B cell (primary cell): ENCODE data around the gene SPG7. TPM values are rescaled to one million over a fixed set of nuclear protein-coding genes. Genes with fewer than 3 reads are reported as not detected.

Experiments used
- ATAC-seq: fragments of 200-7000 bp; cut with Tn5 transposase; one replicate; pipeline ENCODE4 v1.10.0; 2021; ENCODE audit warnings: low read depth, mild to moderate bottlenecking, moderate number of reproducible peaks, moderate library complexity
- CTCF ChIA-PET: fragments of 350-600 bp; sonication (Branson Sonifier 250); formaldehyde crosslinking; loops from one replicate; lab custom pipeline; 2021; ENCODE audit warnings: antibody characterized with exemption, inconsistent platforms; lab: Charles Lee
- POLR2A ChIA-PET: fragments of 350-600 bp; sonication (Branson Sonifier 250); formaldehyde crosslinking; loops from one replicate; lab custom pipeline; 2021; ENCODE audit warnings: antibody characterized with exemption; lab: Charles Lee
- DNase-seq: peaks from one replicate; pipeline ENCODE4 v3.0.0; 2013
- H2AFZ ChIP-seq: 2 replicates; pipeline ENCODE4 v1.6.1; 2012; ENCODE audit warnings: mild to moderate bottlenecking, low read depth, low read length; ENCODE audit not compliant: insufficient read depth, poor library complexity, severe bottlenecking
- H3K27ac ChIP-seq, 2 donors: 1 replicate in 1 of 2; 2 replicates in 1 of 2; pipeline ENCODE4 v1.5.1; 2012 to 2013; ENCODE audit warnings: low read length in 2 of 2, mild to moderate bottlenecking in 2 of 2, moderate library complexity in 1 of 2
- H3K27me3 ChIP-seq, 4 experiments: fragments of 200-600 bp in 1 of 4; sonication (generic) in 1 of 4; replicated peaks in 1 of 4; 1 replicate in 2 of 4; 2 replicates in 2 of 4; pipeline versions ENCODE4 v1.6.1 to v1.7.0; 2013 to 2016; ENCODE audit warnings: low read length in 3 of 4, mild to moderate bottlenecking in 2 of 4, mixed read lengths in 1 of 4, moderate library complexity in 1 of 4; ENCODE audit not compliant: insufficient read depth in 4 of 4, control insufficient read depth in 3 of 4; ENCODE audit errors: control extremely low read depth in 1 of 4
- H3K36me3 ChIP-seq, 2 experiments: replicated peaks in 1 of 2; 1 replicate in 1 of 2; 2 replicates in 1 of 2; pipeline versions ENCODE4 v1.6.1 to v1.7.1; 2013; ENCODE audit warnings: low read length in 1 of 2; ENCODE audit not compliant: insufficient read depth in 2 of 2, control insufficient read depth in 1 of 2; ENCODE audit errors: control extremely low read depth in 1 of 2, extremely low read depth in 1 of 2
- H3K4me1 ChIP-seq, 2 donors: fragments of 200-600 bp in 1 of 2; sonication (generic) in 1 of 2; 1 replicate in 1 of 2; 2 replicates in 1 of 2; pipeline versions ENCODE4 v1.5.1 to v1.6.1; 2013 to 2017; ENCODE audit warnings: low read length in 2 of 2; ENCODE audit not compliant: control insufficient read depth in 2 of 2, insufficient read depth in 2 of 2
- H3K4me2 ChIP-seq: replicated peaks from 2 replicates; pipeline ENCODE3; 2012; ENCODE audit warnings: mild to moderate bottlenecking, low read depth, low read length; ENCODE audit not compliant: poor library complexity, severe bottlenecking
- H3K4me3 ChIP-seq, 5 experiments: fragments of 200-600 bp in 1 of 5; sonication (generic) in 1 of 5; 1 replicate in 3 of 5; 2 replicates in 2 of 5; pipeline versions ENCODE4 v1.5.1 to v1.7.0; 2011 to 2016; ENCODE audit warnings: low read length in 4 of 5, mild to moderate bottlenecking in 4 of 5, low read depth in 2 of 5, control low read depth in 1 of 5, moderate library complexity in 1 of 5; ENCODE audit not compliant: insufficient read depth in 1 of 5; ENCODE audit errors: control extremely low read depth in 1 of 5, extremely low read depth in 1 of 5
- H3K79me2 ChIP-seq: fragments of 200-600 bp; sonication (generic); one replicate; pipeline ENCODE4 v1.6.0; 2016; ENCODE audit warnings: low read length; ENCODE audit not compliant: control insufficient read depth, insufficient read depth
- H3K9ac ChIP-seq: fragments of 200-600 bp; sonication (generic); 2 replicates; pipeline ENCODE4 v1.6.1; 2017; ENCODE audit warnings: mild to moderate bottlenecking, low read length, moderate library complexity
- H3K9me3 ChIP-seq, 3 donors: one replicate each; pipeline versions ENCODE4 v1.6.1 to v1.7.1; 2013; ENCODE audit warnings: low read length in 2 of 3; ENCODE audit not compliant: control insufficient read depth in 2 of 3, insufficient read depth in 1 of 3; ENCODE audit errors: control extremely low read depth in 1 of 3
- H4K20me1 ChIP-seq: 2 replicates; pipeline ENCODE4 v1.6.0; 2012; ENCODE audit warnings: mild to moderate bottlenecking, low read length; ENCODE audit not compliant: insufficient read depth, control insufficient read depth, poor library complexity, severe bottlenecking
- H3K27ac Mint-ChIP-seq: one replicate; pipeline ENCODE4 v1.8.0; 2021; ENCODE audit warnings: mixed read lengths
- H3K27me3 Mint-ChIP-seq: one replicate; pipeline ENCODE4 v1.8.0; 2021; ENCODE audit warnings: mixed read lengths
- H3K4me1 Mint-ChIP-seq: one replicate; pipeline ENCODE4 v1.8.0; 2021; ENCODE audit warnings: mixed read lengths
- H3K4me3 Mint-ChIP-seq: one replicate; pipeline ENCODE4 v1.8.0; 2021; ENCODE audit warnings: mixed read lengths
- H3K9me3 Mint-ChIP-seq: one replicate; pipeline ENCODE4 v1.8.0; 2022; ENCODE audit warnings: mixed read lengths; ENCODE audit not compliant: insufficient read depth
- EZH2 ChIP-seq: IDR thresholded peaks from 2 replicates; pipeline ENCODE4 v1.6.1; 2012; ENCODE audit warnings: borderline replicate concordance, low read depth, mild to moderate bottlenecking, moderate library complexity, low read length; ENCODE audit not compliant: insufficient read depth, poor library complexity, severe bottlenecking
- WGBS: methylation state at CpG from one replicate; pipeline ENCODE4 v1.1.5; 2013; ENCODE audit warnings: missing lambda C conversion rate; ENCODE audit not compliant: insufficient coverage; 5-methylcytosine and 5-hydroxymethylcytosine counted together
- intact Hi-C: fragments of 100-400 bp; cut with micrococcal nuclease; formaldehyde crosslinking; loops from one replicate; pipeline ENCODE4 v1.10.0; 2022
- polyA plus RNA-seq: library from polyadenylated mRNA; depleted of rRNA; stranded (reverse); fragments of >200 nt; gene quantifications from 2 replicates; pipeline ENCODE4 v1.2.3, GENCODE V29; 2012
- total RNA-seq, 2 donors: library from RNA; stranded (reverse); fragments of 120-200 nt in 1 of 2; gene quantifications; 1 replicate in 1 of 2; 2 replicates in 1 of 2; pipeline versions ENCODE4 v1.2.3 to v1.2.4, GENCODE V29; 2013 to 2022
- TF ChIP-seq, protein P1 (sequence below): fragments of 200-600 bp; IDR thresholded peaks from one replicate; pipeline ENCODE4 v1.8.0; 2022; ENCODE audit warnings: antibody characterized with exemption, mild to moderate bottlenecking

SPG7 gene
- total and polyA plus RNA-seq, 2 donors (not counting 1 experiment from before 2014, with no cell fraction given) = 146 to 157 TPM

DNA sequence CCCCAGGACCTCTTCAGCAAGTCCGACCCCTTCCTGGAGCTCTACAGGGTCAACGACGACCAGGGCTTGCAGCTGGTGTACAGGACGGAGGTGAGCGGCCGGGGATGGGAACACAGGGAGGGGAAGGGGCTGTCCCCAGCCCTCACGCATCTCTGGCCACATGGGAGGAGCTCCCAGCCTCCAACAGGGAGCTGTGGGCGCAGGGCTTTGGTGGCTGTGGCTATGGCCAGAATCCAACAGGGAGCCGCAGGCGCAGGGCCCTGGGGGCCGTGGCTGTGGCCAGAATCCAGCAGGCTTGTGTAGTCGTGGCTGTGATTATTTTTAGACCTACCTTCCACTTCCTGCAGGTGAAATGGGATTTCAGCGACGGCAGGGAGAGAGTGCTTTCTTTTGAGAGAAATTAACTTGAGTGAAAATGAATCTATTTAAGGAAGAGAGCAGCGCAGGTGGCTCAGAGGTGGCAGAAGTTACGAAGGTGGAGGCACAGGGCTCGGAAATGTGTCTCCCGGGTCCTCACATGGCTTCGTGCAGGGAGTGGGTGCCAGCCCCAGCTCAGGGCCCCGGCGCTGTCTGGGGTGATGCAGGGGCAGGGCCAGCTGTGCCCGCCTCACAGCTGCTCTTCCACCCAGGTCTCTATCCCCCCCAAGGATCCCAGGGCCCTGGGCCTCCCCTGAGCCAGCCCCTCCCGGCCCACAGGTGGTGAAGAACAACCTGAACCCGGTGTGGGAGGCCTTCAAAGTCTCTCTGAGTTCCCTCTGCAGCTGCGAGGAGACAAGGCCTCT, 76.8 kb downstream of the SPG7 start:
- Histone ChIP-seq H3K9me3 (peaks cover 0 to 9% (median 0%) of the 10 kb centered on the region in 3 donors), H3K27me3 (no peaks in the 10 kb centered on the region), H3K4me2 (no peak overlapping the region), H4K20me1 (no peaks in the 10 kb centered on the region), H3K27ac (no peak overlapping the region), H3K36me3 (no peaks in the 10 kb centered on the region), H3K4me3 (no peak overlapping the region), H3K4me1 (no peaks in the 10 kb centered on the region), H3K9ac (no peak overlapping the region), H3K79me2 (no peaks in the 10 kb centered on the region), H2AFZ (no peak overlapping the region)
- DNase-seq (no peak), ATAC-seq (no peak)
- intact Hi-C loops = no loop called here
- no peaks in the 10 kb centered on the region for H3K4me1 Mint-ChIP-seq
- no peak for TF ChIP-seq EZH2
- TF ChIP-seq, protein P1, sequence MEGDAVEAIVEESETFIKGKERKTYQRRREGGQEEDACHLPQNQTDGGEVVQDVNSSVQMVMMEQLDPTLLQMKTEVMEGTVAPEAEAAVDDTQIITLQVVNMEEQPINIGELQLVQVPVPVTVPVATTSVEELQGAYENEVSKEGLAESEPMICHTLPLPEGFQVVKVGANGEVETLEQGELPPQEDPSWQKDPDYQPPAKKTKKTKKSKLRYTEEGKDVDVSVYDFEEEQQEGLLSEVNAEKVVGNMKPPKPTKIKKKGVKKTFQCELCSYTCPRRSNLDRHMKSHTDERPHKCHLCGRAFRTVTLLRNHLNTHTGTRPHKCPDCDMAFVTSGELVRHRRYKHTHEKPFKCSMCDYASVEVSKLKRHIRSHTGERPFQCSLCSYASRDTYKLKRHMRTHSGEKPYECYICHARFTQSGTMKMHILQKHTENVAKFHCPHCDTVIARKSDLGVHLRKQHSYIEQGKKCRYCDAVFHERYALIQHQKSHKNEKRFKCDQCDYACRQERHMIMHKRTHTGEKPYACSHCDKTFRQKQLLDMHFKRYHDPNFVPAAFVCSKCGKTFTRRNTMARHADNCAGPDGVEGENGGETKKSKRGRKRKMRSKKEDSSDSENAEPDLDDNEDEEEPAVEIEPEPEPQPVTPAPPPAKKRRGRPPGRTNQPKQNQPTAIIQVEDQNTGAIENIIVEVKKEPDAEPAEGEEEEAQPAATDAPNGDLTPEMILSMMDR = no peak
- POLR2A ChIA-PET = interaction anchor here (0.7 kb wide), 1 partner anchor 229 kb away, joined by 4 read pairs; no protein-coding TSS in a partner anchor
- H3K27ac Mint-ChIP-seq = no peak overlapping the region
- CTCF ChIA-PET = no interaction called here
- no peak overlapping the region for H3K4me3 Mint-ChIP-seq
- H3K9me3 Mint-ChIP-seq = no peaks in the 10 kb centered on the region
- 74% methylated on average over 23 of the region's 25 CpGs for WGBS
- no peaks in the 10 kb centered on the region for H3K27me3 Mint-ChIP-seq

DNA sequence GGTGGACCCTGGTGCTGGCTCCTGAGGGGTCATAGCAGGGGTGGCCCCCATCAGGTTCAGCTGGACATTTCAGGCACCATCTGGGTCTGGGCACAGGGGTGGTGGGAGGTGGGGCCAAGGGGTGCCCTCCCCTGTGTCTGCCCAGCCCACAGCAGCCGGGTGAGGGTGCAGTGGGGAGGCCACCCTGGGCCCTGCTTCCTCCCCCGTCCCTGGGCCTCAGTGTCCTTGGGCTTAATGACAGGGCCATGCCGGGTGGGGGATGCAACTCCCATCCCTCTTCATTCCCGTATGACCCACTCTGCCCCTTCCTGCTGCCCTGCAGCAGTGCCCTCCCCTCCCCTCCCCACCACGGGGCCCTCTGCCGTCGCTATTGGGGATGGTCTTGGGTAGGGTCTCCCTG, 78.0 kb downstream of the SPG7 start:
- no peak overlapping the region for H3K4me3 ChIP-seq
- peaks cover 0 to 9% (median 0%) of the 10 kb centered on the region in 3 donors for H3K9me3 ChIP-seq
- no peak overlapping the region for H2AFZ ChIP-seq
- H3K9ac ChIP-seq = no peak overlapping the region
- intact Hi-C loops = no loop called here
- Mint-ChIP-seq H3K9me3 (no peaks in the 10 kb centered on the region), H3K27me3 (no peaks in the 10 kb centered on the region), H3K4me1 (no peaks in the 10 kb centered on the region), H3K27ac (no peak overlapping the region), H3K4me3 (no peak overlapping the region)
- CTCF ChIA-PET = no interaction called here
- H3K27me3 ChIP-seq = no peaks in the 10 kb centered on the region
- POLR2A ChIA-PET = no interaction called here
- TF ChIP-seq, protein P1 = no peak
- TF ChIP-seq EZH2 = no peak
- no peak overlapping the region for H3K4me2 ChIP-seq
- no peaks in the 10 kb centered on the region for H3K36me3 ChIP-seq
- H3K27ac ChIP-seq = no peak overlapping the region
- ATAC-seq (no peak), DNase-seq (no peak)
- H3K79me2 ChIP-seq = no peaks in the 10 kb centered on the region
- WGBS = 100% methylated on average over 1 of the region's 7 CpGs
- no peaks in the 10 kb centered on the region for H4K20me1 ChIP-seq
- H3K4me1 ChIP-seq = no peaks in the 10 kb centered on the region
